ENCODE results near the gene R3HDM4.
"Not testable (repeated sequence)": the region's sequence is repeated elsewhere in the genome, so short reads cannot be mapped to it uniquely, and the experiment has no call there.

The R3HDM4 gene

GRCh38 chr19:855566-856120 is 57.4 kb downstream of the R3HDM4 start:
- WGBS, result 81% methylated on average over 40 of the region's 40 CpGs
- H3K36me3 ChIP-seq (ENCODE audit: insufficient read depth, low read length), result no peaks in the 10 kb centered on the region
- no peak overlapping the region for H3K4me3 ChIP-seq (ENCODE audit: low read length)
- H3K27me3 ChIP-seq (ENCODE audit: insufficient read depth, low read length), result peaks cover 20% of the 10 kb centered on the region
- no peak overlapping the region for H3K27ac ChIP-seq (ENCODE audit: low read depth, low read length)
- H3K4me1 ChIP-seq (ENCODE audit: insufficient read depth, low read length), result no peaks in the 10 kb centered on the region
- H3K9ac ChIP-seq (ENCODE audit: low read depth, low read length), result no peak overlapping the region
- no peaks in the 10 kb centered on the region for H3K9me3 ChIP-seq (ENCODE audit: insufficient read depth, low read depth, low read length)

GRCh38 chr19:855142-855541 is 57.9 kb downstream of the R3HDM4 start:
- H3K4me1 ChIP-seq (ENCODE audit: insufficient read depth, low read length), result no peaks in the 10 kb centered on the region

GRCh38 chr19:854549-854948 is 58.5 kb downstream of the R3HDM4 start:
- Histone ChIP-seq H3K4me1 (ENCODE audit: insufficient read depth, low read length) (no peaks in the 10 kb centered on the region), H3K27ac (ENCODE audit: low read depth, low read length) (no peak overlapping the region)
- 95% methylated on average over 4 of the region's 6 CpGs for WGBS

More at GRCh38 chr19:855142-855541, 57.9 kb downstream of the R3HDM4 start:
- H3K36me3 ChIP-seq (ENCODE audit: insufficient read depth, low read length), result no peaks in the 10 kb centered on the region
- peaks cover 16% of the 10 kb centered on the region for H3K27me3 ChIP-seq (ENCODE audit: insufficient read depth, low read length)
- H3K27ac ChIP-seq (ENCODE audit: low read depth, low read length), result no peak overlapping the region
- H3K9me3 ChIP-seq (ENCODE audit: insufficient read depth, low read depth, low read length), result no peaks in the 10 kb centered on the region
- H3K4me3 ChIP-seq (ENCODE audit: low read length), result no peak overlapping the region
- WGBS, result 89% methylated on average over 12 of the region's 12 CpGs
- H3K9ac ChIP-seq (ENCODE audit: low read depth, low read length), result no peak overlapping the region

GRCh38 chr19:853614-854220 is 59.3 kb downstream of the R3HDM4 start:
- not testable (repeated sequence) for H3K9ac ChIP-seq (ENCODE audit: low read depth, low read length); H3K9me3 ChIP-seq (ENCODE audit: insufficient read depth, low read depth, low read length); H3K27me3 ChIP-seq (ENCODE audit: insufficient read depth, low read length); H3K4me1 ChIP-seq (ENCODE audit: insufficient read depth, low read length); H3K36me3 ChIP-seq (ENCODE audit: insufficient read depth, low read length); H3K27ac ChIP-seq (ENCODE audit: low read depth, low read length); H3K4me3 ChIP-seq (ENCODE audit: low read length)
- WGBS, result 94% methylated on average over 11 of the region's 17 CpGs

More at GRCh38 chr19:854549-854948, 58.5 kb downstream of the R3HDM4 start:
- no peaks in the 10 kb centered on the region for H3K9me3 ChIP-seq (ENCODE audit: insufficient read depth, low read depth, low read length)
- H3K4me3 ChIP-seq (ENCODE audit: low read length), result no peak overlapping the region
- H3K9ac ChIP-seq (ENCODE audit: low read depth, low read length), result no peak overlapping the region
- H3K36me3 ChIP-seq (ENCODE audit: insufficient read depth, low read length), result no peaks in the 10 kb centered on the region
- peaks cover 10% of the 10 kb centered on the region for H3K27me3 ChIP-seq (ENCODE audit: insufficient read depth, low read length)

- Histone ChIP-seq H3K27ac (ENCODE audit: low read depth, low read length) (no peak overlapping the region), H3K9ac (ENCODE audit: low read depth, low read length) (no peak overlapping the region), H3K27me3 (ENCODE audit: insufficient read depth, low read length) (no peaks in the 10 kb centered on the region), H3K9me3 (ENCODE audit: insufficient read depth, low read depth, low read length) (no peaks in the 10 kb centered on the region), H3K36me3 (ENCODE audit: insufficient read depth, low read length) (no peaks in the 10 kb centered on the region), H3K4me3 (ENCODE audit: low read length) (no peak overlapping the region), H3K4me1 (ENCODE audit: insufficient read depth, low read length) (no peaks in the 10 kb centered on the region)
- WGBS, result 91% methylated on average over 67 of the region's 67 CpGs
Observed at GRCh38 chr19:853014-853585, 59.9 kb downstream of the R3HDM4 start.

- H3K4me1 ChIP-seq (ENCODE audit: insufficient read depth, low read length), result no peaks in the 10 kb centered on the region
- H3K27ac ChIP-seq (ENCODE audit: low read depth, low read length), result no peak within 1 kb of the TSS
- H3K27me3 ChIP-seq (ENCODE audit: insufficient read depth, low read length), result no peaks in the 10 kb centered on the region
- WGBS, result 87% methylated on average over 55 of the region's 55 CpGs
- H3K9me3 ChIP-seq (ENCODE audit: insufficient read depth, low read depth, low read length), result no peaks in the 10 kb centered on the region
- H3K36me3 ChIP-seq (ENCODE audit: insufficient read depth, low read length), result no peaks in the 10 kb centered on the region
- no peak within 1 kb of the TSS for H3K4me3 ChIP-seq (ENCODE audit: low read length)
- no peak within 1 kb of the TSS for H3K9ac ChIP-seq (ENCODE audit: low read depth, low read length)
Observed at GRCh38 chr19:852136-853013, 60.6 kb downstream of the R3HDM4 start, which contains the start of gene ELANE. ELANE (plus strand) TSS chr19:852303; CDS start chr19:852329, 26 bp downstream.

- no peak overlapping the region for H3K27ac ChIP-seq (ENCODE audit: low read depth, low read length)
- no peak overlapping the region for H3K9ac ChIP-seq (ENCODE audit: low read depth, low read length)
- H3K9me3 ChIP-seq (ENCODE audit: insufficient read depth, low read depth, low read length), result no peaks in the 10 kb centered on the region
- H3K36me3 ChIP-seq (ENCODE audit: insufficient read depth, low read length), result no peaks in the 10 kb centered on the region
- no peaks in the 10 kb centered on the region for H3K4me1 ChIP-seq (ENCODE audit: insufficient read depth, low read length)
- WGBS, result 74% methylated on average over 13 of the region's 13 CpGs
- H3K4me3 ChIP-seq (ENCODE audit: low read length), result no peak overlapping the region
- H3K27me3 ChIP-seq (ENCODE audit: insufficient read depth, low read length), result no peaks in the 10 kb centered on the region
Observed at GRCh38 chr19:850979-851335, 62.1 kb downstream of the R3HDM4 start.

GRCh38 chr19:850221-850978 is 62.6 kb downstream of the R3HDM4 start:
- Histone ChIP-seq H3K9ac (ENCODE audit: low read depth, low read length) (no peak overlapping the region), H3K27ac (ENCODE audit: low read depth, low read length) (no peak overlapping the region), H3K4me1 (ENCODE audit: insufficient read depth, low read length) (no peaks in the 10 kb centered on the region), H3K27me3 (ENCODE audit: insufficient read depth, low read length) (no peaks in the 10 kb centered on the region), H3K9me3 (ENCODE audit: insufficient read depth, low read depth, low read length) (no peaks in the 10 kb centered on the region), H3K36me3 (ENCODE audit: insufficient read depth, low read length) (no peaks in the 10 kb centered on the region), H3K4me3 (ENCODE audit: low read length) (no peak overlapping the region)
- 45% methylated on average over 28 of the region's 28 CpGs for WGBS

GRCh38 chr19:849195-849594 is 63.8 kb downstream of the R3HDM4 start:
- not testable (repeated sequence) for H3K36me3 ChIP-seq (ENCODE audit: insufficient read depth, low read length); H3K9ac ChIP-seq (ENCODE audit: low read depth, low read length); H3K27me3 ChIP-seq (ENCODE audit: insufficient read depth, low read length); H3K27ac ChIP-seq (ENCODE audit: low read depth, low read length); H3K9me3 ChIP-seq (ENCODE audit: insufficient read depth, low read depth, low read length); H3K4me3 ChIP-seq (ENCODE audit: low read length); H3K4me1 ChIP-seq (ENCODE audit: insufficient read depth, low read length)
- 93% methylated on average over 8 of the region's 8 CpGs for WGBS

- Histone ChIP-seq H3K9ac (ENCODE audit: low read depth, low read length) (no peak overlapping the region), H3K36me3 (ENCODE audit: insufficient read depth, low read length) (no peaks in the 10 kb centered on the region), H3K27ac (ENCODE audit: low read depth, low read length) (no peak overlapping the region), H3K4me3 (ENCODE audit: low read length) (no peak overlapping the region), H3K9me3 (ENCODE audit: insufficient read depth, low read depth, low read length) (no peaks in the 10 kb centered on the region), H3K27me3 (ENCODE audit: insufficient read depth, low read length) (peaks cover 11% of the 10 kb centered on the region), H3K4me1 (ENCODE audit: insufficient read depth, low read length) (no peaks in the 10 kb centered on the region)
- WGBS, result 68% methylated on average over 12 of the region's 12 CpGs
Observed at GRCh38 chr19:848386-848921, 64.6 kb downstream of the R3HDM4 start.

Data from HUES64 (cell line).